Fibroblast of skin of scalp (primary cell): ENCODE measurements around the gene PLS3.

Experiments
- DNase-seq: peaks from one replicate; pipeline ENCODE4 v3.0.0-alpha.2; 2013

The PLS3 gene

GRCh38 chrX:115565888-115566287 is 4.9 kb downstream of the PLS3 start:
- no peak for DNase-seq

GRCh38 chrX:115571712-115572111 is 10.7 kb downstream of the PLS3 start:
- no peak for DNase-seq

GRCh38 chrX:115573185-115573584 is 12.2 kb downstream of the PLS3 start:
- no peak for DNase-seq

- DNase-seq = no peak
These were observed 15.7 kb downstream of the PLS3 start for GRCh38 chrX:115576676-115577075.

- DNase-seq = no peak
These were observed 18.4 kb downstream of the PLS3 start for GRCh38 chrX:115579327-115579726.

GRCh38 chrX:115579786-115580294 is 18.9 kb downstream of the PLS3 start:
- DNase-seq = no peak

- no peak for DNase-seq
These were observed 21.0 kb downstream of the PLS3 start for GRCh38 chrX:115581759-115582615.

GRCh38 chrX:115582616-115583495 is 21.9 kb downstream of the PLS3 start:
- DNase-seq = no peak

DNA sequence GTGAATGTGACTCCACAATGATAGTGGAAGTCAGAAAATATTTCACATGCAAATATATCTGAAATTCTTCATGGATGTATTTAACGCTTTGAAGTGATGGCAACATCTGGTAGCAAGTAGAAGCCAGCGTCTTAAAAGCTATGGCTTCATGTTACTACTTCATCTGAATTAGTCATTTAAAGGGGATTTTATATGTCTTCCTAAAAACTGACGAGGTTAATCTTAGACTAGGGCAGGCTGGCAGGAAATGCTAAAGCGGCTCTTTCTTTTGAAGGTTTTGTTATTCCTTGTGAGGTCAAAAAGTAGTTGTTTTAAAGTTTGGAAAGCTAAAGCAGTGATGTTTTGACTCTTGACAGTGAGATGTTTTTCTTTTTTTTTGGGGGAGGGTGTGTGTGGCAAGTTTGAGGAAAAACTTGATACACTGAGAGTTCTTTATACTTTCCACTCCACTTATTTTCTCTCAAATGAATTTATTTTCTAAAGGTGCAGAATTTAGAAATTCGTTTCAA is 22.6 kb downstream of the PLS3 start:
- peak; percentile 53 for DNase-seq

DNA sequence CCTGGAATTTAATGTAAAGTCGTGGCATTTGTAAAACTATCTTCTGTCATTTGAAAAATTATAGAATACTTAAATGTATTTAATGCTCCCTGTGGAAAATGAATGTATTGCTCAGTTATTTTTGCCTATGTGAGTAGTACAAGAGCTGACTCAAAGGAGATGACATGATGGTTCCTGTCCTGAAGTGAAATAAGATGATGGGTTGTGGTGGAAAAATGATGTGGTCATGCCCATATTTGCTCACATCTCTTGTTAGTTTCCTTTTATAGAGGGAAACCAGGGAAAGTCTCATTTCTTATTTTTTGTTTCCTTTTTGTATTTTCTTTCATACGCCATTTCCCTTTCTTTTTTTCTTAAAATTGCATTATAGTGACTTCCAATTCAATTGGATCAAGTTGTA is 23.7 kb downstream of the PLS3 start:
- peak; percentile 84 for DNase-seq

DNA sequence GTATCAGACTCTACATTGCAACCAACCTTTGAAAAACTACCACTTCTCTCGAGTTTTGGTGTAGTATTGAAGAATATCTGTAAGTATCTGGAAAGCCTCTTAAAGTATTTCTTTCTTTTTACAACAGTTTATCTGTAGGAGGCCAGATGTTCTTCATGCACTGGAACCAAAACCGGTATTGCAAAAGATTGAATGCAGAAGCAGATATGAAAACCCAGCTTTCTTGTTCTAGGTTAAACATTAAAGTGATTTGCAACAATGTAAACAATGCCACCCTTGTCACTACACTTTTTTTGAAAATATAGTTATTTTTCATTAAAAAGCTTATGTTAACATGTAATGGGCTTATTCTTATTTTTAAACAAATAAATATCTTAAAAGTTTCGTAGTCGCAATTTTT is 27.2 kb downstream of the PLS3 start:
- no peak for DNase-seq

GRCh38 chrX:115589419-115589818 is 28.4 kb downstream of the PLS3 start:
- DNase-seq = no peak

GRCh38 chrX:115591420-115591819 is 30.4 kb downstream of the PLS3 start:
- no peak for DNase-seq

GRCh38 chrX:115591856-115592842 is 31.2 kb downstream of the PLS3 start:
- DNase-seq = no peak

DNA sequence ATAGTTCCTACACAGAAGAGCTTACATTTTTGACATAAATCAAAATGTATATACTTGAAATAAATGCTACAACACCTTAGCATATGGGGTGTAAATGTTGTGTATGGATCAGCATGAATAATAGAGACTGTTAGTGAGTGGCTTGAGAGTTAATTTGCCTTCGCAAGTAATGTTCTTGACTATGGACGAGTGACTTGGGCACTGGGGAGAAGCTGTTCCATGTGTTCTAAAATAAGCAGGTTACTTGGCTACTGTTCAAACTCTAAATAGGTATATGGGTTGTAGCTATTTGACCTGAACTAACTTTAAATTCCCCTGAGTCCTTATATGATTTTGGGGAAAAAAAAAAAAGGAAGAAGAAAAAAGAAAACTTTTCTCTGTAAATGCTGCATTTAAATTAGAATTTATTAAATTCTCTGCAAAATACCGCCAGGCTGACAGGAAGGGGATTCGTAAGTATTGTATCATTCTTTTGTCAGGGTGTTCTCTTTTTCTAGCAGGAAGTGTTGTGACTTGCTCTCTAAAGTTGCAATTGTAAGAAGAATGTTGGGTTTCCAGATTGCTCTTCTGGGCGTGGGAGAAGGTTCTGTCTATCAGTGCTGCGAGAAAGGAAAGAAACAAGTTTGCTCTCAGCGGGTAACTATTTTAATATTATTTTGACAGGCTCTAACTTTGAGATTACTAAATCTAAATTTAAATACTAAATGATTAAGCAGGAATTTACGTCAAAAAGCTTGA is 32.2 kb downstream of the PLS3 start:
- peak; percentile 66 for DNase-seq

GRCh38 chrX:115595049-115595448 is 34.1 kb downstream of the PLS3 start:
- no peak for DNase-seq

GRCh38 chrX:115598556-115598955 is 37.6 kb downstream of the PLS3 start:
- no peak for DNase-seq

- no peak for DNase-seq
These were observed 41.3 kb downstream of the PLS3 start for GRCh38 chrX:115602308-115602707.

GRCh38 chrX:115602729-115603389 is 41.9 kb downstream of the PLS3 start:
- DNase-seq = no peak

DNA sequence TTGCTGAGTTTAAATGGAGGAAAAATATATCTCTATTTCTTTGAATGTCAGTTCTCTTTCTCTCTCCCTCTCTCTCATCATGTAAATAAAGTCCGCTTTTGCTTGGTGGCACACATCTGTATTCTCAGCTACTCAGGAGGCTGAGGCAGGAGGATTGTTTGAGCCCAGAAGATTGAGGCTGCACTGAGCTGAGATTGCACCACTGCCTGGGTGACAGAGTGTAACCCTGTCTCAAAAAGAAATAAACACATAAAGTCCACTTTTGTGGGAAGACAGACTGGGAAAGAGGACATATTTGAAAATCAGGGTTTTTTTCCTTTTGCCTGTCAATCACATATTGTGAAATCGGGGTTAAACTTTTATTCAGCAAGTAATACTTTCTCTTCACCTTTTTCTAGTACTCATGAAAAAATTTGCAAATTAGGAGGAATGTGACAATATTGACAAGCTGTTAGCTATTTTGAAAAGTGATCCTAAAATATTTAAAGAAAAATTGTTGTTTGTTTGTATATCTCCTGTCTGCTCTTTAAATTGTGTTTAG is 42.6 kb downstream of the PLS3 start:
- no peak for DNase-seq
